Endothelial cell (in vitro differentiated cells): ENCODE measurements around the gene WIZ. TPM values are rescaled to one million over a fixed set of nuclear protein-coding genes. Genes with fewer than 3 reads are reported as not detected.

Experiments
- DNase-seq: peaks from one replicate; pipeline ENCODE4 v3.0.0; 2021; ENCODE audit warnings: low spot score
- H3K27ac Mint-ChIP-seq: one replicate; pipeline ENCODE4 v1.8.0; 2021; ENCODE audit warnings: mixed read lengths, inconsistent platforms; ENCODE audit not compliant: unreplicated experiment
- H3K27me3 Mint-ChIP-seq: one replicate; pipeline ENCODE4 v1.8.0; 2021; ENCODE audit warnings: mild to moderate bottlenecking, moderate library complexity, mixed read lengths, inconsistent platforms; ENCODE audit not compliant: unreplicated experiment
- H3K36me3 Mint-ChIP-seq: one replicate; pipeline ENCODE4 v1.8.0; 2021; ENCODE audit warnings: mild to moderate bottlenecking, low read depth, mixed read lengths, inconsistent platforms; ENCODE audit not compliant: unreplicated experiment
- H3K4me1 Mint-ChIP-seq: one replicate; pipeline ENCODE4 v1.8.0; 2021; ENCODE audit warnings: mild to moderate bottlenecking, mixed read lengths, inconsistent platforms; ENCODE audit not compliant: unreplicated experiment
- H3K4me3 Mint-ChIP-seq: one replicate; pipeline ENCODE4 v1.8.0; 2021; ENCODE audit warnings: mild to moderate bottlenecking, mixed read lengths, inconsistent platforms; ENCODE audit not compliant: unreplicated experiment
- H3K9me3 Mint-ChIP-seq: one replicate; pipeline ENCODE4 v1.8.0; 2021; ENCODE audit warnings: mixed read lengths, inconsistent platforms; ENCODE audit not compliant: unreplicated experiment
- CTCF ChIP-seq: fragments of 200-600 bp; sonication (generic); IDR thresholded peaks from one replicate; pipeline ENCODE4 v1.5.0; 2021; ENCODE audit warnings: antibody characterized with exemption; ENCODE audit not compliant: unreplicated experiment
- total RNA-seq: library from RNA; stranded (reverse); fragmentation: NEBNext Ultra II Directional; extraction: Animal tissue kit (Norgen Biotek cat#: 25700); gene quantifications from one replicate; pipeline ENCODE4 v1.2.1, GENCODE V29; 2021; ENCODE audit not compliant: unreplicated experiment

The WIZ gene
- total RNA-seq, 1 donor from 2014 or later, result 79.0 TPM

- TF ChIP-seq CTCF, result no peak
- DNase-seq, result no peak
- Mint-ChIP-seq H3K36me3 (peaks cover 18% of the 10 kb centered on the region), H3K27ac (no peak overlapping the region), H3K4me1 (peaks cover 10% of the 10 kb centered on the region), H3K27me3 (peaks cover 17% of the 10 kb centered on the region), H3K4me3 (peak overlapping the region; percentile 73), H3K9me3 (no peaks in the 10 kb centered on the region)
Measured at GRCh38 chr19:15448044-15448777, 1.5 kb downstream of the WIZ start.

- DNase-seq, result no peak
- H3K27me3 Mint-ChIP-seq, result peaks cover 17% of the 10 kb centered on the region
- H3K27ac Mint-ChIP-seq, result no peak overlapping the region
Measured at GRCh38 chr19:15447057-15447456, 2.7 kb downstream of the WIZ start.

GRCh38 chr19:15445807-15446376 is 3.9 kb downstream of the WIZ start:
- no peak overlapping the region for H3K27ac Mint-ChIP-seq
- TF ChIP-seq CTCF, result no peak
- peaks cover 17% of the 10 kb centered on the region for H3K27me3 Mint-ChIP-seq
- H3K9me3 Mint-ChIP-seq, result no peaks in the 10 kb centered on the region
- H3K36me3 Mint-ChIP-seq, result peaks cover 18% of the 10 kb centered on the region
- no peak for DNase-seq
- H3K4me3 Mint-ChIP-seq, result no peak overlapping the region
- peaks cover 10% of the 10 kb centered on the region for H3K4me1 Mint-ChIP-seq

More at GRCh38 chr19:15447057-15447456, 2.7 kb downstream of the WIZ start:
- H3K4me1 Mint-ChIP-seq, result peaks cover 10% of the 10 kb centered on the region
- H3K4me3 Mint-ChIP-seq, result peak overlapping the region; percentile 45
- TF ChIP-seq CTCF, result no peak
- H3K36me3 Mint-ChIP-seq, result peaks cover 18% of the 10 kb centered on the region
- H3K9me3 Mint-ChIP-seq, result no peaks in the 10 kb centered on the region

GRCh38 chr19:15445227-15445605 is 4.5 kb downstream of the WIZ start:
- Mint-ChIP-seq H3K27ac (no peak overlapping the region), H3K4me3 (no peak overlapping the region), H3K4me1 (peaks cover 5% of the 10 kb centered on the region), H3K27me3 (peaks cover 13% of the 10 kb centered on the region), H3K36me3 (peaks cover 11% of the 10 kb centered on the region), H3K9me3 (no peaks in the 10 kb centered on the region)
- DNase-seq, result no peak
- TF ChIP-seq CTCF, result no peak
